ENCODE results near the gene NLRP12.
"Not testable (repeated sequence)": the region's sequence is repeated elsewhere in the genome, so short reads cannot be mapped to it uniquely, and the experiment has no call there.

The NLRP12 gene

DNA sequence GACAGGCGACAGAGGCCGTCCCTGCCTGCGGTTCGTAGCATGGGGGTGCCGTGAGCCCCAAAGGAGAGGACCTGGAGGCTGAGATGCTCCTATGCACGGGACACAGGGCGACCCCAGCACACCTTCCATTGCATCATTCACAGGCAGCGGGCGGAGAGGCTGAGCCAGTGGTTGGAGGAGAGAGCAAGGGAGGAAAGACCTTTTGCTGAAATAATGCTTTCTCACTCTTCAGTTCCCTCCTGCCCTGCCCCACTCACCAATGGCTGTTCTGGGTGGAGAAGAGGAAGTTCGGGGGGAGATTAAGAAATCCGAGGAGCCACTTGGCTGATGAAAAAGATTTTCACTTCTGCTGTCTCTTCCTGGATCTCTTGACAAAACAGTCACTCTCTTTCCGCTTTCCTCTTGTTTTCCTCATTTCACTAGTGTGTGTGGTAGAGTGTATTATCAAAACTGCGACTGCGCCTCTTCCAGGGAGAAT, at the start of gene NLRP12:
TSS of gene NLRP12 (minus strand) at position 181 of the 478 bp plus-strand sequence. CDS start at position 41, 140 bp downstream.
- no peak for DNase-seq

DNA sequence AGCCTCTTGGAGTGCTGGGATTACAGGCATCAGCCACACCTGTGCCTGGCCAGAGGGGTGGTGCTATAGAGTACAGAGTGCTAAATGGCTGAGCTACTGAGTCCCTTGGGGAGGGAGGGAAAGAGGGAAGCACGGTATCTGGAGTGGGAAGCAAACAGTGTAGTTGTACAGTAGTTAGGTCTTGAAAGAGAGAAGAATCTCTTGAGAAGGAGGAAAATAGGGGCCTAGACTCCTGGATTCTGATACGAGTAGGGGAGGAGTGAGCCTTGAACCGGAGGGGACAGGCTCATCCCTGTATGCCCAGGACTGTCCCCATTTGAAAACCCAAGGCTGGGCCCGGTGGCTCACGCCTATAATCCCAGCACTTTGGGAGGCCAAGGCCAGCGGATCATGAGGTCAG, 48.6 kb upstream of the NLRP12 start:
- no peak for DNase-seq

DNA sequence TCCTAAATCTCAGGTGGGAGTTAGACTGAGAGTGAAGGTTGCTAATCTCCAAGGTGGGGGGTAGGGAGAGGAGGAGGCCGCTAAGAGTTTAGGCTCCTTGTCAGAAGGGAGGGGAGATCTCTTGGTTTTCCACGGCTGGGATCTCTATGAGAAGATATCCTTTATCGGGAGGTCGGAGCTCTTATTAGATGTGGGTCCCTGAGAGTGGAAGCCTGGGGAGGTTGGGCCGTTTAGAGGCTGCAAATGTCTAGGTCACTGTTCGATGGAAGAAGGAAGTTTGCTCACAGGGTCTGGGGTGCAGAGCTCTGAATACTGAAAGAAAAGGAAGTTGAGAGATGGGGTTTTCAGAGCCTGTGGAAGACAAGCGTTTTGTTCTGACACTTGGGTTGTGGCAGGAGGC, 47.3 kb upstream of the NLRP12 start:
- no peak for DNase-seq

GRCh38 chr19:53870485-53870844, 46.4 kb upstream of the NLRP12 start:
- no peak for DNase-seq

GRCh38 chr19:53869805-53870484, 45.8 kb upstream of the NLRP12 start:
- DNase-seq, result not testable (repeated sequence)

- peak; percentile 36 to 50 for DNase-seq
These were observed 45.0 kb upstream of the NLRP12 start for GRCh38 chr19:53868892-53869804.

DNA sequence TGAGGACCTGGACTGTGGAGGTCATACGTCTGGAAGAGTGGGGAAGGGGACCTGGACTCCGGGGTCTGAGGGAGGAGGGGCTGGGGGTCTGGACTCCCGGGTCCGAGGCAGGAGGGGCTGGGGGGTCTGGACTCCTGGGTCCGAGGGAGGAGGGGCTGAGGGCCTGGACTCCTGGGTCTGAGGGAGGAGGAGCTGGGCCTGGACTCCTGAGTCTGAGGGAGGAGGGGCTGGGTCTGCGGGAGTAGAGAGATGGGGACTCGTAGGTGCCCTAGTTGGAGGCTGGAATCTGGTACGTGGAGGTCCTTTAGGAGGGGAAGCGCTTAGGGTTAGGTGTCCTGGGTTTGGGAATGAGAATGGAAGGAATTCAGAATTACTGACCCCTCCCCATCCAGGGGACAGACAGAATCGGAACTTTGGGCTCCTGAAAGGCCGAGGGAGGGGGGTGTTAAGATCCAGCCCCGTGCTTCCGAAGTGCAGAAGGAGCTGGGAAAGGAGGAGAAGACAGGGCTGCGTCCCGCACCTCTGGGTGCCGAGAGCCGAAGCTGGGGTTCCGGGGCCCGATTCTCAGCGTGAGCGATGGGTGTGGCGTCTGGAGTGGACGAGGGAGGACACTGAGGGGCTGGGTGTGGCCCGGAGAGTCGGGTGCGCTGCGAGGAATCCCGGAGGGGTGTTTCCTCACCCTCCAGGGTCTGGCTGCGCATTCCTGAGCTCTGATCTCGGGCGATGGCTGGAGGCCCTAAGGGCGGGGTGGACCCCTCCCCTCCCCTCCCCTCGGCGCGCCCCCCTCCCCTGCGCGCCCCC, 44.2 kb upstream of the NLRP12 start:
- DNase-seq, result no peak

DNA sequence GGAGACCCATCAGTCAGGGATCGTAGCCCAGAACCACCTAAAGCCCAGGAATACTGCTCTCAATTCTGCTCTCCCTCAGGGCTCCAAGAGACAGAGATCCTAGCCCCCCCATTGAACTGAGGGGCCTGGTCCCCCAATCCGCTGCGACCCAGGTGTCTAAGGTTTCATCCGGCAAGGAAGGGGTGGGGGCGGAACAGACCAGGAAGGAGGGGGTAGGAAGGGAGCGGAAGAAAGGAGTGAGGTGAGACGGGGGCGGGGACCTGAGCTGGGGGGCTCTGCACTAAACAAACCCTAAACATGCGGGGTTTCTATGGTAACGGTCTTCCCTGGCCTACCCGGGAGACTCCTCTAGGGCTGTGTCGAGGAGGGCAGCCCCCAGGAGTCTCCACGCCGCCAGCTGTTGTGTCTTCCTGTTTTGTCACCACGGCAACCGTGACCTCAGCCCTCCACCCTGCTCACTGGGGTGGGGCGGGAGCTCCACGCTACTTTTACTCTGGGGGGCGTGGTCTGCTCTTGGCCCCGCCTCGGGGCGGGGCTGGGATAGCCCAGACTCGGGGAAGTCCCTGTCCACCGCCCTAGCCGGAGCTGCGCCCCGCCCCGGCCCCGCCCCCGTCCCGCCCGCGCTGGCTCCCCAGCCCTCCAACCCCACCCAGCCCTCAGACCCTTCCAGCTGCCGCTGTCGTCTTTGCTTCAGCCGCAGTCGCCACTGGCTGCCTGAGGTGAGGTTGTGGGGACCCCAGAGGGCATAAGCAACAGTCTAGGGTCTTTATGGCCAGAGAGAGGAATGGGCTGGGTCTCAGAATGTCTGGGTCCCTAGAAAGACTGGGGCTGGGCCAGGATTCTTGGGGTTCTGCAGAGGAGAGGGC, 43.3 kb upstream of the NLRP12 start, which contains the start of gene MYADM:
TSS of gene MYADM (plus strand) at position 659 of the 866 bp plus-strand sequence. CDS start 5,647 bp downstream, outside the sequence.
- peak; percentile 93 to 98 for DNase-seq

GRCh38 chr19:53866865-53867224, 42.7 kb upstream of the NLRP12 start:
- no peak for DNase-seq

GRCh38 chr19:53865918-53866864, 42.1 kb upstream of the NLRP12 start:
- DNase-seq, result peak; percentile 65 to 79

DNA sequence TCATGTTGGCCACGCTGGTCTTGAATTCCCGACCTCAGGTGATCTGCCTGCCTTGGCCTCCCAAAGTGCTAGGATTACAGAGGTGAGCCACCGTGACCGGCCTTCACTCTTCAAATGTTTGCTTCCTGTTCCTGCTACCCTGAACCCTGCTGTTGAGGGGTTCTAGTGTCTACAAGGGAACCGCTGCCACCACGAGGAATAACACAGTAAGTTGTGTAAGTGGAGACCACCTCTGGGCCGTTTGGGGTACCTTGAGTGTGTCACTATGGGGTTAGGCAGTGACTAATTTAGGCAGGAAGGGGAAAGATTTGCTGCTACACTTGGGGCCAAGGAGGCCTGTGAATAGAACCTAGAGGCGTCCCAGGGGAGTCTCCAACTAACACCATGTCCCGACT, 41.4 kb upstream of the NLRP12 start:
- no peak for DNase-seq

DNA sequence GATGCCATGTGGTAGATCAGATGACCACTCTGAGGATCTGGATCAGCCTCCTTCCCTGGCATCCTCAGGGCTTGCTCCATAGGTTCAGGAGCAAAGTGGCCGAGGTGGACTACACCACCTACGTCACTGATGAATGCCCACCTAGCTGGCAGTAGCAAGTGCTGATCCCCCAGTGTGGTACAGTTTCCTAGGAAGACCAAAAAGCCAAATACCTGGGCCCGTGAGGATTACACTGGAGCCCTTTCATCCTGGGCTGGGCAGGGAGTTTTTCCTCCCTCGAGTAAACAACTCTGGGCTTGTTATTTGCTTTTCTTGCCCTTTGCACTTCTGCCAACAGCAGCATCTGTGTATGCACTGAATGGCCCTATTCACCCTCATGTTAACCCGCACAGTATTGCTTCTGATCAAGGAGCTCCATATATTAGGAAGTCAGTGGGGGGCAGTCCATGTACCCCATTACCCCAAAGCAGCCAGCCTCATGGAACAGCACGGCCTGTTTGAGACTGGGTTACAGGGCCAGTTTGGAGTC, 40.3 kb upstream of the NLRP12 start:
- DNase-seq, result peak; percentile 70 to 82

DNA sequence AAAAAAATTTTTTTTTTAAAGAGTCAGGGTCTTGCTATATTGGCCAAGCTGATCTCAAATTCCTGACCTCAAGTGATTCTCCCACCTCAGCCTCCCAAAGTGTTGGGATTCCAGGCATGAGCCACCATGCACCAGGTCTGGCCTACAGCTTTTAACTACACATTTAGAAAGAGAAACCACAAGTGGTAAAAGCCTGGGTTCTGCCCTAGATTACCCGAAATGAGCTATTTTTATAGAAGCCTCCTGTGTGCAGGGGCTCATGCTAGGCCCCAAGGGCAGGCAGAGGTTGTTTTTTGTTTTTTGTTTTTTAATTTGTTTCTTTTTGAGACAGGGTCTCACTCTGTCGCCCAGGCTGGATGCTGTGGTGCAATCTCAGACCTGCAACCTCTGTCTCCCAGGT, 29.6 kb upstream of the NLRP12 start:
- DNase-seq, result no peak

- DNase-seq, result no peak
These were observed 25.1 kb upstream of the NLRP12 start for GRCh38 chr19:53849237-53849676.

DNA sequence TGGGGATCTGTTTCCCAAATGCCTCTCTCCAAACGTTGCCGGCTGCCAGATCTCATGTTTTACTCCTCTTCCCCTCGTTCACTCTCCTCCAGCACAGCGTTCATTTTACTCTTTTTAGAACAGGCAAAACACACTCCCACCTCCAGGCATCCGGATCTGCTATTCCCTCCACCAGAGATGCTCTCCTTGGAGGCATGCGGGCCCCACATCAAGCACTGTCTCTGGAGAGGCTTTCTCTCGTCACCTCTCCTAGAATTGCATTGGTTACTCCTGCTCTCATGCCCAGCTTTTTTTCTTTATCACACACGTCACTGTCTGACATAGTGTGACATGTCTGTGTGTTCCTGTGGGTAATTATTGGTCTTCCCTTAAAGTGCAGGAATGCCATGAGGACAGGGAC, 23.4 kb upstream of the NLRP12 start:
- DNase-seq, result no peak

- no peak for DNase-seq
These were observed 20.7 kb upstream of the NLRP12 start for GRCh38 chr19:53844849-53845246.

DNA sequence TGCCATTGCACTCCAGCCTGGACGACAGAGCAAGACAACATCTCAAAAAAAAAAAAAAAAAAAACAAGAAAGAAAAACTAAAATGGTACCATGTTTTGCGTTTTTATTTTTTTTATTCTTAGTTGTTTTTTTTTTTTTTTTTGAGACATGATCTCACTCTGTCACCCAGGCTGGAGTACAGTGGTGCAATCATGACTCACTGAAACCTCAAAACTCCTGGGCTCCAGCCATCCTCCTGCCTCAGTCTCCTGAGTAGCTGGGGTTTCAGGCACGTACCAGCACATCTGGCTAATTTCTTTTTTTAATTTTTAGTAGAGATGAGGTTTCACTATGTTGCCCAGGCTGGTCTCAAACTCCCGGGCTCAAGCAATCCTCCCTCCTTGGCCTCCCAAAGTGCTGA, 16.8 kb upstream of the NLRP12 start:
- not testable (repeated sequence) for DNase-seq

GRCh38 chr19:53840241-53840640, 16.1 kb upstream of the NLRP12 start:
- not testable (repeated sequence) for DNase-seq

DNA sequence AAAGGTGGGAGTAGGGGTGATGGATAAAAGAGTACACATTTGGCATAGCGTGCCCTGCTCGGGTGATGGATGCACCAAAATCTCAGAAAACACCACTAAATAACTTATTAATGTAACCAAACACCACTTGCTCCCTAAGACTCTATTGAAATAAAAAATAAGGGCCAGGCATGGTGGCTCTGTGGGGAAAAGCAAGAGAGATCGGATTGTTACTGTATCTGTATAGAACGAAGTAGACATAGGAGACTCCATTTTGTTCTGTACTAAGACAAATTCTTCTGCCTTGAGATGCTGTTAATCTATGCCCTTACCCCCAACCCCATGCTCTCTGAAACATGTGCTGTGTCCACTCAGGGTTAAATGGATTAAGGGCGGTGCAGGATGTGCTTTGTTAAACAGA, 14.3 kb upstream of the NLRP12 start:
- not testable (repeated sequence) for DNase-seq

DNA sequence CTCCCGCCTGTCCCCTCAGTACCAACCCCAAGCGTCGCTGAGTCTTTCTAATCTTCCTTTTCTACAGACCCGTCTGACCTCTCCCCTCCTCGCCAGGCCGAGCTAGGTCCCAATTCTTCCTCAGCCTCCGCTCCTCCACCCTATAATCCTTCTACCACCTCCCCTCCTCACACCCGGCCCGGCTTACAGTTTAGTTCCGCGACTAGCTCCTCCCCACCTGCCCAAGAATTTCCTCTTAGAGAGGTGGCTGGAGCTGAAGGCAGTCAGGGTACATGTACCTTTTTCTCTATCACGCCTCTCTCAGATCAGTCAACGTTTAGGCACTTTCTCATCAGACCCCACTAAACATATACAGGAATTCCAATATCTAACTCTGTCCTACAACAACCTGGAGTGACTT, 8.7 kb upstream of the NLRP12 start:
- not testable (repeated sequence) for DNase-seq
